ENCODE measurements around the gene ANKMY2.

ANKMY2 gene

DNA sequence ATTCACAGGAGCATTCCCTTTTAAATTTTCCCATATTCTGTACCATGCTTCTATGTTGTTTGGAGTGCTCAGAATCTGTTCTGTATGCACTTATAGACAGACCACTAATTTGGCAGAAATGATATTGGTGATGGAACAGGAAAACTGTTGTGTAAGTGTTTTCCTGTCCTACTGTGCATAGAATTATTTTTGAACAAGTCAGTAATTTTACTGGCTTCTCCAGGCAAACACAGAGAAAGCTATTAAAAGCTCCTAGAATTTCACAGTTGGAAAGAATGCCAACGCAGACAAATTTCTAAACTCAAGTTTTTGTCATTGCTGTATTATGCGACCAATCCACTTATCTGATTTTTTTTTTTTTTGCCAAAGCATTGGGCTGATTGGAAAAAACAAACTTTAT lies 55.7 kb downstream of the ANKMY2 start:
- DNase-seq (ENCODE audit: low read depth, low spot score) = no peak
- H3K4me3 ChIP-seq (ENCODE audit: low read length) = no peak overlapping the region

DNA sequence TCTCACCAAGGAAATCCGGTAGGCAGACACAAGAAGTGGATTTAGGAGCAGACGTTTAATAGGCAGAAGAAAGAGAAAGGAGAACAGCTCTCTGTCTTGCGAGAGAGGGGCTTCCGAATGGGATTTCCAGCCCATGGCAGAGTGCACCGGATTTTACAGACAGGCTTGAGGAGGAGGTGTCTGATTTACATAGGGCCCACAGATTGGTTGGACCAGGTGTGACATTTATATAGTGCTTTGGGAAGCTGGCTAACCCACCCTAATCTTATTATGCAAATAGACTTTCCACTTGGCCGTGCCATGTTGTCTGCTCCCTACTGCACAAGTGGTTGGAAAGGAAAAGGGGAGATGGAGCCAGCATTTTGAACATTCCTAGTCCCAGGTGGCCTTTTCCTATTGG lies 57.8 kb downstream of the ANKMY2 start:
- H3K4me3 ChIP-seq (ENCODE audit: low read length) = no peak overlapping the region
- DNase-seq (ENCODE audit: low read depth, low spot score) = no peak

DNA sequence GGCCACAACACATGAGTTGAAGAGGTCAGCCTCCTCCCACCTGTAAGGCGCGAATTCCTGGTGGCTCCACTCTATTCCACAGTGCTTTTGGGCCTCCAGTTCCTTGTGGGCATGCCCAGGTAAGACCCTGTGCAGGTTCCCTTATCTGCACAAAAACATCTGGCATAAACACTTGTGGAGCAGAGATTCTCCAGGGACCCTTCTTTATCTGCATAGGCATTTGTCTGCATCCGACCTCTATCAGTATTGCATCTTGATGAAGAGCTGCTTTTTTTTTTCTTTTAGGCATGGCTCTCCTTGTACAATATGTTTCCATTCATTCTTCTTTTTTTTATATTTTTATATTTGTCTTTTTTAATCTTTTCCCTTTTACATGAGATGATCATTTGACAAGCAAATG lies 58.4 kb downstream of the ANKMY2 start:
- no peak for DNase-seq (ENCODE audit: low read depth, low spot score)
- H3K4me3 ChIP-seq (ENCODE audit: low read length) = no peak overlapping the region

DNA sequence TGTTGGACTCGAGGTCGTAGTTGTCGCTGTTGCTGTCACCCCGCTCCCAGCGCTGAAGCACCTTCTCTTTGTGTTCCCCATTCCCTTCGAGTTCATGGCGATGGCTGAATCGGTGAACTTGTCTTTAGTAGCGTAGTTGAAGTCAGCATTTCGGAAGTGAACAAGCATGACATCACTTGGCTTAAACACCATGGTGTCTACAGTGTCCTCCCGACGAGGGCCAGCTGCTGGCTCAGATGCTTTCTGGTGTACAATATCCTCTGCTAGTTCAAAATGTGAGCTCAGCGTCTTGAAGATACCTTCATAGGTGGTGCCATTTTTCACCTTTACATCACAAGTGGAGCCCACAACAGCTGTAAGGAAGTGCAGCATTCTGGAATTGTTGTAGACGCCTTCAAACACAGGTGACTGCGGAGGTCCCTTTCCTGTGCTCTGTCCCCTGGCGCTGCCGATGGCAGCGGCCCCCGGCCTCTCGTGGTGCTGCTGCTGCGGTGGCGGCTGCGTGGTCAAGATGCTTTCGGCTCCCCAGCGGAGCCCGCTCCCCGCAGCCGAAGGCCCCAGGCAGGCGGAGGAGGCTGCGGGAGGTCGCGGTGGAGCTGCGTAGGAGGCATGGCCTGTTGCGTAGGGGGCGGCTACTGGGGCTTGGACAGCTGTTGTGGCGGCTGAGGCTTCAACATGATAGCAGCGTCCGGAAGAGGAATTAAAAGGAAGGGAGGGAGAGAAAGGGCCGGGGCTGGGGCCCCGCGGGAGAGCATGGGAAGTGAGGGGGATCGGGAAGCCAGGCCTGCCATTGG lies 59.3 kb downstream of the ANKMY2 start:
- H3K4me3 ChIP-seq (ENCODE audit: low read length) = no peak overlapping the region

DNA sequence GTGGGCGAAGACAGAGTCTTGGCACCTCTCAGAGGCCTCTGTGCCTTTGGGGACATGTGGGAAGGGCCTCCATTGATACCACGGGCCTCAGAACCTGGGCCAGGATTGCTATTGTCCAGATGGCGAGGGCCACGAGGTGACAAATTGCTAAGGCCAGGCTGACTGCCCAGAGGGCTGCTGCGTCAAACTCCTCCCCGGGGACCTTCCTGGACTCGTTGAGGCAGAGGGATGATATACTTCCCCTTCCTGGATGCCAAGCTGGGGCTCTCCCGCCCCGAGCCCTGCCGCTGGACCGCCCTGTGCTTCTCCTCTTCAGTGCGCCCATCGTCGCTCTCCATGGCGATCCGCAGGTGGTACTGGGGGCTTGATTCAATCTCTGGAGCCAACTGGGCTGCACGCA lies 60.0 kb downstream of the ANKMY2 start:
- DNase-seq (ENCODE audit: low read depth, low spot score) = no peak
- H3K4me3 ChIP-seq (ENCODE audit: low read length) = no peak overlapping the region

More for the DNA sequence above, 59.3 kb downstream of the ANKMY2 start:
- no peak for DNase-seq (ENCODE audit: low read depth, low spot score)

DNA sequence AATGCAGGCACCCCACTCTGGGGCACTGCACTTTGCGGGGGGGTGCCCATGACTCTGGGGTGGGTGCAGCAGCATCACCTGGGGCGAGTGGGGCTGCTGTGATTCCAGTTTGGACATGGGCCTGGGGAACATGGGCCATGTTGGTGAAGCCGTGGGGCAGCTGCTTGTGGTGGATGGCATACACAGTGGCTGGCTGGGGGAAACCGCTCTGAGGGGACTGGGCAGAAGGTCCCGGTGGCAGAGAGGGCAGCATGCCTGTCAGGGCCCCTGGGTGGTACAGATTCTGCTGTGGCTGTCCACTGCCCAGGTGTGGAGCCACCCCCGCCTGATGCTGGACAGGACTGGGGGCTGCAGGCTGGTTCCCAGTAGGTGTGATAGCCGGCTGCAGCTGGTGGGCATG lies 61.7 kb downstream of the ANKMY2 start:
- no peak overlapping the region for H3K4me3 ChIP-seq (ENCODE audit: low read length)
- no peak for DNase-seq (ENCODE audit: low read depth, low spot score)

DNA sequence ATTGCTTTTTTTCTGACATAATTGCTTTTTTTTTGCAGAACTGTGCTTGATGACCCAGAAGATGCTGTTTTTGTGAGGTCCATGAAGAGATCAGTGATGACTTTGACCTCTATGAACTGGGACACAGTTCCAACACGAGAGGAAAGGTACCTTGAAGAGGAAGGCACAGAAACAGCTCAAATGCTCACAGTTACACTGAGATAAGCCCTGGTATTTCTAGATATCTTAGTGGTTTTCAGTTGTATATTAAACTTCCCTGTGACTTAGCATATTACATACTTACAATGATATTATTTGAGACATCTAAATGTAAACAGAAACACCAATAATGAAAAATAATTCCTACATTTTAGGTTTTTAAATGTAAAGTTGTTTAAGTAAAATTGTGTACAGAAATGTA lies 64.3 kb downstream of the ANKMY2 start:
- no peak for DNase-seq (ENCODE audit: low read depth, low spot score)
- no peak overlapping the region for H3K4me3 ChIP-seq (ENCODE audit: low read length)

DNA sequence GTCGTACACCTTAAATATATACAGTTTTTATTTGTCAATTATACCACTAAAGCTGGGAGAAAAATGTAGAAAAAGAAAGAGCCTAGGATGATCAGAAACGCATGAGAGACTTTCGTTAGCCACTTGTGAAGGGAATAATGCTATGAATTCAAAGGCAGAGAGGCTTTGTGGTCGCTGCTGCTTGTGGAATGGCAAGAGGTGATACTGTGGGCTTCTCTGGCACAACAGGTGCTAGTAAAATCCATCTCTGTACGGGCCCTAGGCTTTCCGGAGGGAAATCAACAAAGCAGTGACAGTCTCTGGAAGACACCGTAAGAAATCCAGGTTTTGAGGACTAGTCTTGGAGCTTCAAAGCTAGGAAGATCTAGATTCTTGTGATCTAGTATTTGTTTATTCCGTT lies 66.3 kb downstream of the ANKMY2 start:
- DNase-seq (ENCODE audit: low read depth, low spot score) = no peak
- no peak overlapping the region for H3K4me3 ChIP-seq (ENCODE audit: low read length)

DNA sequence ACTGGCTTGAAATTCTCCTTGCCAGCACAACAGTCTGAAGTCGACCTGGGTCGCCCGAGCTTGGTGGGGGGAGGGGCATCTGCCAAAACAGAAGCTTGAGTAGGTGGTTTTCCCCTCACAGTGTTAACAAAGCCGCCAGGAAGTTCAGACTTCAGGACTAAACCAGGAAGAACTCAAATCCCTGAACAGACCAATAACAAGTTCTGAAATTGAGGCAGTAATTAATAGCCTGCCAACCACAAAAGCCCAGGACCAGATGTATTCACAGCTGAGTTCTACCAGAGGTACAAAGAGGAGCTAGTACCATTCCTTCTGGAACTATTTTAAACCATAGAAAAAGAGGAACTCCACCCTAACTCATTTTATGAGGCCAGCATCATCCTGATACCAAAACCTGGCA lies 73.6 kb downstream of the ANKMY2 start:
- DNase-seq (ENCODE audit: low read depth, low spot score) = no peak

DNA sequence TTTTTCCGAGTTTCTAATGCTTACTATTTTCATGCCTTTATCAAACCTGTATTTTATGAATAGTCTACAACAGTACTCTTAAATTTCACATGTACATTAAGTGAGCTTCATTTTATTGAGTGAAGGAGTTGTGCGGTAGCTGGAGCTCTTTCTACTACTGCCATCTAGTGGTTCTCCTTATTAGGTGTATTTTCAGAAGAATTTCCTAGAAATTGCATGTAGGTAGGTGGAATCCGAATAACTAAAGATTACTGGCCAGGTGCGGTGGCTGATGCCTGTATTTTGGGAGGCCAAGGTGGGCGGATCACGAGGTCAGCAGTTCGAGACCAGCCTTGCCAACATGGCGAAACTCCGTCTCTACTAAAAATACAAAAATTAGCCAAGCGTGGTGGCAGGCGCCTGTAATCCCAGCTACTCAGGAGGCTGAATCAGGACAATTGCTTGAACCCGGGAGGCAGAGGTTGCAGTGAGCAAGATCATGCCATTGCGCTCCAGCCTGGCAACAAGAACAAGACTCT lies 80.6 kb downstream of the ANKMY2 start:
- DNase-seq (ENCODE audit: low read depth, low spot score) = peak; percentile 80
- H3K4me3 ChIP-seq (ENCODE audit: low read length) = no peak overlapping the region

More for the DNA sequence above, 73.6 kb downstream of the ANKMY2 start:
- H3K4me3 ChIP-seq (ENCODE audit: low read length) = no peak overlapping the region

DNA sequence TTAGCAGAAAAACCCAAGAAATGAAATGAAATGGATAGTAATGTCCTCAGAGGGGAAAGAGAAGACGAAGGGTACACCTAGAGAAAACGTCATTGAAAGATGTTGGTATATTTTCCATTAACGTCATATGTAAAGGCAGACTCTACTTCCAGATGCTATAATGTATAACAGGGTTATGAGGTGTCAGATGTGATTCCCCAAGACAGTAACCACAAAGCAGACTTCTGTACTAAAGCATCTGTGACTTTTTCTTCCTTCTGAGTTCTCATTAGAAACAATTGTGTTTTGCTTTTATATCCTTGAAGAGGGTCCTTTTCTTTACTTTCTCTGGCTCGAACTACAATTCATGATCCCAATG lies 81.6 kb downstream of the ANKMY2 start:
- DNase-seq (ENCODE audit: low read depth, low spot score) = peak; percentile 52
- no peak overlapping the region for H3K4me3 ChIP-seq (ENCODE audit: low read length)

DNA sequence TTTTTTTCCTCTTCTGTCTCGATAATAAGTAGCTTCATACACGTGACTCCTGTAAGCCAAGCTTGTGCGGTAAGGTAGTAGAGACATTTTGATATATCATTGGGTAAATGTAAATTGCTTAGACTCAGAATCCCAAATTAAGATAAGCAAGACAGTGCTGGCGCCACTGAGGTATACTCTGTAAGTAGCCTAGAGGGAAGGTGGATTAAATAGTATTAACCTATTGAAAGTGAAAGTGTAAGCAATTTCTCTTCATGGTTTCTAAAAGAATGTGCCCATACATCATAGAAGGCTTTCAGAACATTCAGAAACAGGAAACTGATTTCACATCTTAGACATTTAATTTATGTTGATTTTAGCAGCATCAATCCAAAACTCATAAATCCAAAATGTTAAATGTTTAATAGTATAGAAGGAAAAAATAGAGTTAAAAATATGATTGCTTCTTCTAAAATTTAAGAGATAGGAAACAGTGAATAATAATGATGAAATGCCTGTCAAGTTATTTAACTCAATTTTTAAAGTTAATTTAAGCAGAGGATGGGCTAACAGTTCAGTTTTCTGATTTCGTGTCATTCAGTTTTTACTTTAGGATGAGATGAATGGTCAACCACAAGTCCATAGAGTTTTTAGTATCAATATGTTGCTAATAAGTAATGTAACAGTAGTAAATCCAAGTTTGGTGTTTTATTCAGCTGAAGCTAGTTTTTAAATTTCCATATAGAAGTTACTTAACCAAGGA lies 82.1 kb downstream of the ANKMY2 start:
- DNase-seq (ENCODE audit: low read depth, low spot score) = peak; percentile 41
- no peak overlapping the region for H3K4me3 ChIP-seq (ENCODE audit: low read length)

DNA sequence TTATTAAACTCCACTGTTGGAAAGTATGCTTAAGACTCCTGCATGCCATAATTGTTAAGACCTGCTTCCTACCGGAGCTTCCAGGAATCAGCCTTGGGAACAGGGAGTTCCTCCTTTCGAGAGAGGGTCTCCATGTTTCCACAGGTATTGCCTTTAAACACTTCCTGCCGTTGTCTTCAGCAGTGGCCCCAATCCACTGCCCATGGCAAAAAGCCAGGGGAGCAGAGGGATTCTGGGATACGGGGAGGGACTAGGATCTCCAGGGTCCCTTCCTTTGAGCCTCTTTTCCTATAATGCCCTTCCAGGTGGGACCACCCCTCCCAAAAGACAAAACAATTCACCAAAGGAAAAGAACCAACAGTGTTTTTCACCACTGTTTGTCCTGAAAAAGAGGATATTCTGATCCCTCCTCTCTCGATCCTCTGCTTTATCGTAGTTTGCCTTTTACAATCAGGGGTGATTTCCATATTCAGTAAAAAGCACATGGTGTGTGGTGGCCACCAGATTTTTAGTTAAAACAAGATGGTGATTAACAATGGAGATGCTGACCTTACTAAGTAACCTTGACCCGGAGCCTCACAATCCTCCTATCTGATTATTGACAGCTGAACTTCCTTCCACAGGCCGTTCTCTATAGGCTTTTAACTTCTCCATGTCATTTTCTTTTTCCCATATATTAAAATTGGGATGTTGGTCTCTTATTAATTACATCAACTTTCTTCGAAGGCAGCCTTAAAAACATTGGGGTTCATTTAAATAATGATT lies 82.9 kb downstream of the ANKMY2 start:
- no peak overlapping the region for H3K4me3 ChIP-seq (ENCODE audit: low read length)
- no peak for DNase-seq (ENCODE audit: low read depth, low spot score)

DNA sequence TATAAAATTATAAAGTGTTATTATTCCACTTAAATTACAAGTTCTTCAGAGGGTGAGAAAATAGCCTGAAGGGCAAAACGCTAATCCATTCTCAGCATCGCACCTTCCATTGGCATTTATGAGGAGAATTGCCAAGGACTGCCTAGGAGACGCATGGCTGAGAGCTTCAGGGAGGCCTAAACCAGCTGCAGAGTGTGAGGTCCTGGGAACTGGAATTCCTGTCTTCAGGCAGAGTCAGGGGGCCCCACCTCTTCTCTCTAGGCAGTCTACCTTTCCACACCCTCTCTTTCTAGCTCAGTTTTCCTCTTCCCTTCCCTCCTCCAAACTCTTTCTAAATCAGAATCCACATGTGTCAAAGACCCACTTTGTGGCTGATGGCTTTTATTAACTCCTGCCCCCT lies 83.6 kb downstream of the ANKMY2 start:
- DNase-seq (ENCODE audit: low read depth, low spot score) = no peak
- no peak overlapping the region for H3K4me3 ChIP-seq (ENCODE audit: low read length)

DNA sequence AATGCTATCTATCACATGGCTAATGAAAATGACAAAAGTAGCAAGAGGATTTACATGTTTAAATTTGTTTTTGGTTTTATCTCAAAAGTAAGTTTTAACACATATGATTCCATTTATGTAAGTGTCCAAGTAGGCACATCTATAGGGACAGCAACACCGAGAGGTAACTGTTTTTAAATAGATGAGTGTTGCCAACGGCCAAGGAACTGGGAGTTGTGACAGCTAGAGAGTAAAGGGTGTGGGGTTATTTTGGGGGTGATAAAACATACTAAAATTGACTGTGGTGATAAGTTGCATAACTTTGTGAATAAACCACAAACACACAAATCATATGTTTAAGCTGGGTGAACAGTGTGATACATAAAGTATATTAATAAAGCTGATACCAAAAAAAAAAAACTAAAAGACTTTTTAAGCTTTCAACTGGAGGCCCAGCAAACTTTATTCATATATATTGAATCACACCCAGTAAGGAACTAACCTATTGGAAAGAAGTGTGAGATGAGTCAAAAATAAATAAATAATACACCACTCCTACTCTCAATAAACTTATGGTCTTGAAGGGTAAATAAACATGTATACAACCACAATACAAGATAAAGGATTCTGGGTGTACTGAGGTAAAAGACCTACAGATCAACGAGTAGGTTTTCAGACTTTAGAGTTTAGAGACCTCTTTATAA lies 85.9 kb downstream of the ANKMY2 start:
- DNase-seq (ENCODE audit: low read depth, low spot score) = no peak
- H3K4me3 ChIP-seq (ENCODE audit: low read length) = no peak overlapping the region

DNA sequence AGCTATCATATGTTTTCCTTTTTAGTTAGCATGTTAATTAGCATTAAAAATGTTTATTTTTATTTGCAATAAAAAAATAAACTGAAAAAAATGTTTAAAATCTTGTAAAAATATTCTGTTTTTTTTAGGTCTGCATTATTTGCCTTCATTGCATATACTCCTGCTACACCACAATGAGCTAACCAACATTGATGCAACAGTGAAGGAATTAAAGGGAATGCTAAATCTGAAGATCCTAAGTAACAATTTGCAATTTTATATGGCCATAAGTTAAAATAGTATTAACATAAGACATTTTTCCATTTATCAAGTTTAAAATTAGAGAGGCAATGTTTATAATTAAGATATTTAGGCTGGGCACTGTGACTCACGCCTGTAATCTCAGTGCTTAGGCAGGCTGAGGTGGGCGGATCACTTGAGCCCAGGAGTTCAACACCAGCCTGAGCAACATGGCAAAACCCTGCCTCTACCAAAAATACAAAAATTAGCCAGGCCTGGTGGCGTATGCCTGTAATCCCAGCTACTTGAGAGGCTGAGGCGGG lies 86.7 kb downstream of the ANKMY2 start:
- DNase-seq (ENCODE audit: low read depth, low spot score) = no peak
- no peak overlapping the region for H3K4me3 ChIP-seq (ENCODE audit: low read length)

DNA sequence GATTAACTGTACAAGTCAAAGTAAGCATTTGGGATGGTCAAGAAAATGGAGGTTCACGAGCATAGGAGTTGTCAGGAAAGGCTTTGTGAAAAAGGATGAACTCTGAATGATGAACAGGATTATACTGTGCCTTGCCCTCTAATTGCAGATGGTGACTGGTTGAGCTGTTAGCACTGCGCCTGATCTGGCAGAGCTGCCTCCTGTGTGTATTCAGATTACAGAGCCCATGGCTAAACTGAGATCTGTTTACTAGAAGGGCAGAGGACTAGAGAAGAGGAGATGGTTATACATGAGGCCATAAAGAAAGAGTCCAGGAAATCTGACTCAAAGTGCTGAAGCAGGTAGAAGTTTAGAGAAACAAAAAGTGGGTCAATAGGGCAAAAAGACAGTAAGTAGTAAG lies 89.2 kb downstream of the ANKMY2 start:
- no peak for DNase-seq (ENCODE audit: low read depth, low spot score)
- no peak overlapping the region for H3K4me3 ChIP-seq (ENCODE audit: low read length)

DNA sequence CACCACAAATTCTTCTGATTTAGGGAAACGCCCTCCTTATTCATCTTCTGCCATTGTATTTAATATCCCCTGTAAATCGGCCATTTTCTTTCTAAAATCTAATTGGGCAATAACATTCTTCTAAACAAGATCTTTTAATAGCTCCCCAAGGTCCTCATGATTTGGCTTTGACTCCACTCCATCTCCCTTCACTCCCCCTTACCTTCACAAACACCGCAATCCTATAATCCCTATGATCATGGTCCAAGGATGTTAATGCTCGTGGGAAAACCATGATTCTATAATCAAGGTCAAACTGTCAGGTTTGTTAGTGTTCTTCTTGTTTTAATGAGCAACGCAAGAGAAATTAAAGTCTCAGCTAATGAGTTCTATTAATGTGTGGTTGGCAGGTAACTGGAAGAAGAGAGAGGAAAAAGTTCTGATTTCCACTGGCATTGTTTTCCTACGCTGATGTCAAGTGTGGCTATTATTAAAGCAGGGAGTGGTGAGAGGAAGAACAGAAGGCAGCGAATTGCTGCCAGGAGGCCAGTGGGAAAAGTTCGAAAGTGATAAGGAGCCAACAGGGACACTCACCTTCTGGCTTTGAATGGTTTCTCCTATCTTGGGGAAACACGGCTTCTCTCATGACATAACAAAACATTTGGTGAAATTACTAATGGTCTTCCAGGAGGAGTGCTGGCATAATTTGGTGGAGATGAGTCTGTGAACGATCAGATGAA lies 90.9 kb downstream of the ANKMY2 start:
- DNase-seq (ENCODE audit: low read depth, low spot score) = no peak
- no peak overlapping the region for H3K4me3 ChIP-seq (ENCODE audit: low read length)

Data from Jurkat, Clone E6-1 (cell line).